HUES6 (cell line): Measurements from ENCODE around the gene EPHA1.

Source experiments
- H3K27ac ChIP-seq: 2 replicates; pipeline ENCODE4 v1.7.0; 2013; ENCODE audit warnings: low read depth, mild to moderate bottlenecking, low read length, inconsistent platforms
- H3K27me3 ChIP-seq: 2 replicates; pipeline ENCODE4 v1.6.1; 2013; ENCODE audit warnings: low read length; ENCODE audit not compliant: control insufficient read depth, insufficient read depth
- H3K36me3 ChIP-seq: 2 replicates; pipeline ENCODE4 v1.6.1; 2013; ENCODE audit warnings: low read length; ENCODE audit not compliant: control insufficient read depth, insufficient read depth
- H3K4me1 ChIP-seq: 2 replicates; pipeline ENCODE4 v1.6.1; 2013; ENCODE audit warnings: low read length; ENCODE audit not compliant: control insufficient read depth, insufficient read depth
- H3K4me3 ChIP-seq: 2 replicates; pipeline ENCODE4 v1.5.1; 2013; ENCODE audit warnings: low read depth, low read length
- H3K9ac ChIP-seq: one replicate; pipeline ENCODE4 v1.6.1; 2013; ENCODE audit warnings: mild to moderate bottlenecking, low read length
- H3K9me3 ChIP-seq: 2 replicates; pipeline ENCODE4 v1.6.1; 2013; ENCODE audit warnings: low read depth, low read length; ENCODE audit not compliant: control insufficient read depth, insufficient read depth

The EPHA1 gene

DNA sequence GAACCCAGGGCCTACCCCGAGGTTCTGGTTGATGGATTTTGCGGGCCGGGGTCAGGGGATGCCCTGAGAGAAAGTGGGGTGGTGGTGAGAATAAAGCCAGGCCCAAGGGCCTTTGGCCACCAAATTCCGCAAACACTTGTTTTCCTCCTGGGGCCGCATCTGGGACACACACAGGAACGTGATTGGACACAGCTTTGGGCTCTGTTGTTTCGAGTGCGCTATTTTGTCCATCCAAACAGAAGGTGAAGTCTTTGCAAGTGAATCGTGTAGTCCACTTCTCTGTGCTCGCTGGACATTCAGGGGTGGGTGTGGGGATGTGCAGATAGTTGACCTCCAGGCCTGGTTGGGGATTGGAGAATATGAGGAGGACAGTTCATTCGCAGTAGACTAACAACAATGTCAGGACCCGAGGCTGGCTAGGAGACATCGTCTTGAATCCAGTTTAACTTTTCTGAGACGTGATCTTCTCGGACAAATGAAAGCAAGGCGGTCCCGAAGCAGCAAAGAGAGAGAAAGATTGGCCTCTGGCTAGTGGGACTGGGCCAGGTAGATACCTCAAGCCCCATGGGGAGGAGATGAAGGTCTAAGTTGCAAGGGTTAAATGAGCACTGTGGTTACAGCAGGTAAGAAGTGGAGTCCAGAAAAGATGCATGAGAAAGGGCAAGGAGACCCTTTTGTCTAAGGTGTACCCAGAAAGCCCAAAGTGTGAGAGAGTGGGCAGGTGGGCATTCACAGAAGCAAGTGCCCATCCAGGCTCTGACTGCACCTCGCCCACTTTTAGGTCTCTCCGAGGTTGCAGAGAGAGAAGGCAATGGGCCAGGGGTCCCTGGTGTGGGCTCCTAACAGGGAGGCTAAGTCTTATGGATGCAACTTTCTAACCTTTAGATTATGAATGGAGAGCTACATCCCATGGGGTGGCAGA lies 45.4 kb downstream of the EPHA1 start:
- H3K36me3 ChIP-seq: peaks cover 9% of the 10 kb centered on the region; the same call in 1 of the 2 replicates
- H3K9ac ChIP-seq: no peak overlapping the region
- peaks cover 54% of the 10 kb centered on the region for H3K27me3 ChIP-seq
- peak overlapping the region; percentile 64 for H3K4me3 ChIP-seq
- peaks cover 19% of the 10 kb centered on the region for H3K4me1 ChIP-seq
- no peaks in the 10 kb centered on the region for H3K9me3 ChIP-seq
- no peak overlapping the region for H3K27ac ChIP-seq

DNA sequence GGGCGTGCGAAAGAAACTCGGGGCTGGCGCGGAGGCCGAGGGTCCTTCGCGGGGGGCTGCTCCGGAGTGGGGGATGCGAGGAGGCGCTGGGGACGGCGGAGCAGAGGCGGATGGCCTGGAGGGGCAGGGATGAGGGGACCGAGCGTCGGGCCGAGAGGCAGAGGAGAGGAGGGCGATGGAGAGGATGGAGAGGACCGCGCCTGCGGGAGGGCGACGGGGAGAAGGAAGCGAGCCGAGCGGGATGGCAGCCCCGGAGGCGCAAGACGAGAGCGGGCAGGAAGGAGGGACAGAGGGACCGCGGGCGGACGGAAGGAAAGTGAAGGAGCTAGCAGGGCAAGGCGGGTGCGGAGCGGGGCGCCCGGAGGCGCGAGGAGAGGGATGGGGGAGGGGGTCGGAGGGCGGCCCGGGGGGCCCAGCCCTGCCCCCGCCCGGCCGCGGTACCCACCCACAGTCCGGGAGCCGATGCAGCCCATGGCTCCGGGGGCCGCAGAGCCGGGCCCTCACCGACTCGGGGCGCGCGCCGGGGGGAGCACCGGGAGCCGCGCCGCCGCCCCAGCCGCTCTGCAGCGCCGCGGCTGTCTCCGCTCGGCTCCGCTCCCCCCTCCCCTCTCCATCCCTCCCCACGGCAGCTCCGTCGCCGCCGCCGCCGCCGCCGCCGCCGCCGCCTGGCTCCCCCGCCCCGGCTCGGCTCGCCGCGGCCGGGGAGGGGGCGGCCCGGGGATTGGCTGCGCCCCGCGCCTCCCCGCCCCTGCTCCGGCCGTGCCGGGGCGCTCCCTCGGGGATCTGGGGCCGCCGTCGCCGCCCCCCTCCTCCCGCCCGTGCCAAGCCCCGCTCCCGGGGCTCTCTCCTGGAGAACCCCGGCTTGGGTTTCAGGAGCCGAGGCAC lies 46.3 kb downstream of the EPHA1 start, which contains the start of gene FAM131B:
TSS of gene FAM131B (minus strand) at position 583 of the 885 bp plus-strand sequence. CDS start at position 473, 110 bp downstream.
- Histone ChIP-seq H3K27me3 (peaks cover 54% of the 10 kb centered on the region), H3K4me3 (peak within 1 kb of the TSS; percentile 98), H3K9ac (peak within 1 kb of the TSS; percentile 58), H3K9me3 (no peaks in the 10 kb centered on the region), H3K36me3 (peaks cover 9% of the 10 kb centered on the region; the same call in 1 of the 2 replicates), H3K27ac (no peak within 1 kb of the TSS), H3K4me1 (peaks cover 17% of the 10 kb centered on the region)

DNA sequence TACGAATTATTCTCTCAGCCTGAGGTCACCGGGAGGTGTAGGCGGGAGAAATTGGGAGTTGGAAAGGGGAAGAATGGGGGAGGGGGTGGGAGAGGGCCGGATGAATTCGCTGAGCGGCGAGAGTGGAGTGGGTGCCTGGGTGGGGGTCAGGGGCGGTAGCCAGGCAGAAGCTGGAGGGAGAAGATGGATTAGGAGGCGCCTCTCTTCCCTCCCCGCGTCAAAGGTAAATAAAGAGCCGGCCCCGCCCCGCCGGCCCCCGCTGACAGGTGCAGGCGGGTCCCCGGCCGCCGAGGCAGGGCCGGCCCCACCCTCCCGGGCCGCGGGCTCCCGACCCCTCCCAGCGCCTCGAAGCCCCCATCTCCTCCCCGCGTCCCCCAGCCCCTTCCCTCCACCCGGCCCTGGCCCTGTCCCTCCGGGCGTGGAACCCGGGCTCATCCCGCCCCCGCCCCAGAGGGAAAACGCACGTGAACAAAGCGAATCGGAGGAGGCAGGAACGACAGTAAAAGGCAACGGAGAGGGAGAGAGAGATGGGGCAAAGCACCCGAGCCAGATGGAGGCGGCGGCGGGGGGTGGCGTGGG lies 47.0 kb downstream of the EPHA1 start:
- H3K27ac ChIP-seq: no peak overlapping the region
- peak overlapping the region; percentile 98 for H3K4me3 ChIP-seq
- peaks cover 15% of the 10 kb centered on the region; the same call in 1 of the 2 replicates for H3K36me3 ChIP-seq
- peaks cover 54% of the 10 kb centered on the region for H3K27me3 ChIP-seq
- H3K9ac ChIP-seq: no peak overlapping the region
- H3K4me1 ChIP-seq: peaks cover 17% of the 10 kb centered on the region
- no peaks in the 10 kb centered on the region for H3K9me3 ChIP-seq

DNA sequence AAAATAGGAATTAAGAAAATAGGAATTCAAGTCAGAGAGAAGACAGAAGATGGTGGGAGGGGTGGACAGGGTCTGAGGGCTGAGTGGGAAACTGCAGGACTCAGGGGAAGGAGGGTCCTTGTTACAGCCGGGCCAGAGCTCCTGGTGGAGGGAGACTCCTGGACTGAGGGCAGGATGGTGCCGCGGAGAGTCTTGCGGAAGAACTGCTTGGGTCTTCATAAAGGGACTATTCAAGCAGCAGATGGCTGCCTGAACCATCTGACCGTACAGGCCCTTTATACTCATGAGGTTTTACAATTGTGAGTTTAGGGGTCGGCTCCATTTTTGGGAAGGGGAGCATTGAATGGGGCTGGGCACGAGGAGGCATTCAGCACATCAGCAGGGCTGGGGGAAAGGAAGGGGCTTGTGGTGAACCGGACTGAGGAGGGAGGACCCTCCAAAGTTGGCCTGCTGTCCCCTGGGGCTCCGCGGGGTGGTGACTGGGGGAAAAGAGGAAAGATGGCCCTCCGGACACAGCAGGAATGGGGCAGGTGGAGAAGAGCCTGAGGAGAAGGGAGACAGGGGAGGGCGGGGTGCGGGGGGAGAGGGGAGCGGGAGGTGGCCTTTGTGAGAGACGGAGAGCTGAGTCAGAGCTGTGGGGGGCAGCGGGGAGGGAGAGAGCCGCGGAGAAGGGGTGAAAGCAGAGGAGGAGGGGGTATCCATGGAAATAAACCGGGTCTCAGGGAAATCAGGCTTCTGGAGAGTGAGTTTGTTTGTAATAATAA lies 47.7 kb downstream of the EPHA1 start:
- H3K9ac ChIP-seq: no peak overlapping the region
- peaks cover 54% of the 10 kb centered on the region for H3K27me3 ChIP-seq

DNA sequence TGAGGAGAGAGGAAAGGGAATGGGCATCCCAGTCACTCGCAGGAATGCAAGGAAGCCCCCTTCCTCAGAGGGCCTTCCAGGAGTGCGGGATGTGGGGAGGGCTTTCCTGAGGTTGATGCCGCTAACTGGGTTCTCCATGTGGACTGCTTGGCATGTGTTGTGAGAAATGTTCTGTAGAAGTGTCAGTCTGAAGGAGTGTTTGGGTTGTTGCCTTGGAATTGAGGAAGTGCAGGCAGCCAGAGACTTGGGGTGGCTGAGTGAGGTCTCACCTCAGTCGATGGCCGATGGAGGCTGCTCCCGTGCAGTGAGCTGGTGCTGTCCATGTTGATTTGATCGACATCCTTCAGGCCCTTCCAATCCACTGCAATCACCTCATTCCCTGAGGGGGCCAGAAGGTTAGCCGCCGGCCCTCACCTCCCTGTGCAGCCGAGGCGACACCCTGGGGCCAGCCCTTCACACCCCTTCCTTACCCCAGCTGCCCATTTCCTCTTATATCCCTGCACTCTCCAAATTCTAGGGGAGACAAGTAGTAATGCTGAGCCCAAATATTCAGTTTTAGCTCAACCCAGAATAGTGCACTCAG lies 48.8 kb downstream of the EPHA1 start:
- H3K27ac ChIP-seq: no peak overlapping the region
- peaks cover 17% of the 10 kb centered on the region for H3K4me1 ChIP-seq
- H3K9ac ChIP-seq: no peak overlapping the region
- no peaks in the 10 kb centered on the region for H3K9me3 ChIP-seq
- no peak overlapping the region for H3K4me3 ChIP-seq
- H3K36me3 ChIP-seq: peaks cover 27% of the 10 kb centered on the region; the same call in 1 of the 2 replicates
- peaks cover 46% of the 10 kb centered on the region for H3K27me3 ChIP-seq

More for the DNA sequence above, 47.7 kb downstream of the EPHA1 start:
- Histone ChIP-seq H3K4me1 (peaks cover 17% of the 10 kb centered on the region), H3K27ac (no peak overlapping the region), H3K4me3 (peak overlapping the region; percentile 98), H3K9me3 (no peaks in the 10 kb centered on the region), H3K36me3 (peaks cover 22% of the 10 kb centered on the region; the same call in 1 of the 2 replicates)

DNA sequence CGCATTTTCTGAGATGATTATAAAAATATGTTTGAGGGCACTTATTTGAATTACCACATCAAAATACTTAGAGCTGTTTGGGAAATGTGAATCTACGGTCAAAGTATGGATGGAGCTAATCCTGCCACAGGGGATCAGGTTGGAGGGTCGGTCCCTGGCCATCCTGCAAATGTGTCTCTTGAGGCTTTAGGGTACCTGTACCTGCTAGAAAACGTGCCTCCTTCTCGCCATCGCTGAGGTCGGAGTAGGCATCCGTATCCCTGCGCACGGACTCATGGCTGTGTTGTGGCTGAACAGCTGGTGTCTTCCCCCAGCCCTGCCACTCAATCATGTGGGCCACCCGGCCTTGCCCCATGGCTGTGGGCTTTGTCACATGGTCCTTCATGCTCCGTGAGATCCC lies 50.0 kb downstream of the EPHA1 start:
- H3K27me3 ChIP-seq: peaks cover 34% of the 10 kb centered on the region
- no peak overlapping the region for H3K27ac ChIP-seq
- H3K4me1 ChIP-seq: peaks cover 17% of the 10 kb centered on the region
- H3K36me3 ChIP-seq: peaks cover 27% of the 10 kb centered on the region; the same call in 1 of the 2 replicates
- no peaks in the 10 kb centered on the region for H3K9me3 ChIP-seq
- H3K4me3 ChIP-seq: no peak overlapping the region
- no peak overlapping the region for H3K9ac ChIP-seq

DNA sequence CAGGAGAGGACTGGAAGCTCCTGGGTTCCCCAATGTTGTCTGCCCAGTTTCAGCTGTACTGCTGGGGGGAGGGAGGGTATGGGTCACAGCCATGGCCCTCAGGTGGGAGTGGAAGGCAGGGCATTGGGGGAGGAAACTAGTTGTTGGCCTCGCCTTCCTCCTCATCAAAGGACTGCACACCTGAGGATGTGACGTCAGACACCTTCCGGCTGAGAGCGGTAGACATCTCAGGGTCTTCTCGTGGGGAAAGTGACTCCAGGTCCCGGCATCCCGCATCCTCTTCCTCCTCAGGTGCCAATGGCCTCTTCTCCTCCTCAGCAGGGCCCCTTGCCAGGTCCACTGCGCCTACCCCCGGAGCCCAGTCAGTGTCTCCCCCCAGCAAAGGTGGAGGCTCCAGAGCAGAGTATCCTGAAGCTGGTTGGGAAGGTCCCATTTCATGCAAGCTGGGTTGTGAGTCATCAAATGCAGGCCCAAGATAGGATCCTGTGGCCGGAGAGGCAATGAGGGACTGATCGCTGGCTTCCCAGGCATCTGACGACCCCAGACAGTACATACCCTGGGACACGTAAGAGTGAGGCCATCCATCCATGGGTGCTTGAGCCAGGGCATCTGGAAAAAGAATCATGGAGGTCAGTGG lies 52.1 kb downstream of the EPHA1 start:
- no peak overlapping the region for H3K27ac ChIP-seq
- peaks cover 21% of the 10 kb centered on the region; the same call in 1 of the 2 replicates for H3K27me3 ChIP-seq
- peaks cover 14% of the 10 kb centered on the region for H3K4me1 ChIP-seq
- peaks cover 27% of the 10 kb centered on the region; the same call in 1 of the 2 replicates for H3K36me3 ChIP-seq
- H3K4me3 ChIP-seq: no peak overlapping the region
- H3K9me3 ChIP-seq: no peaks in the 10 kb centered on the region
- no peak overlapping the region for H3K9ac ChIP-seq

DNA sequence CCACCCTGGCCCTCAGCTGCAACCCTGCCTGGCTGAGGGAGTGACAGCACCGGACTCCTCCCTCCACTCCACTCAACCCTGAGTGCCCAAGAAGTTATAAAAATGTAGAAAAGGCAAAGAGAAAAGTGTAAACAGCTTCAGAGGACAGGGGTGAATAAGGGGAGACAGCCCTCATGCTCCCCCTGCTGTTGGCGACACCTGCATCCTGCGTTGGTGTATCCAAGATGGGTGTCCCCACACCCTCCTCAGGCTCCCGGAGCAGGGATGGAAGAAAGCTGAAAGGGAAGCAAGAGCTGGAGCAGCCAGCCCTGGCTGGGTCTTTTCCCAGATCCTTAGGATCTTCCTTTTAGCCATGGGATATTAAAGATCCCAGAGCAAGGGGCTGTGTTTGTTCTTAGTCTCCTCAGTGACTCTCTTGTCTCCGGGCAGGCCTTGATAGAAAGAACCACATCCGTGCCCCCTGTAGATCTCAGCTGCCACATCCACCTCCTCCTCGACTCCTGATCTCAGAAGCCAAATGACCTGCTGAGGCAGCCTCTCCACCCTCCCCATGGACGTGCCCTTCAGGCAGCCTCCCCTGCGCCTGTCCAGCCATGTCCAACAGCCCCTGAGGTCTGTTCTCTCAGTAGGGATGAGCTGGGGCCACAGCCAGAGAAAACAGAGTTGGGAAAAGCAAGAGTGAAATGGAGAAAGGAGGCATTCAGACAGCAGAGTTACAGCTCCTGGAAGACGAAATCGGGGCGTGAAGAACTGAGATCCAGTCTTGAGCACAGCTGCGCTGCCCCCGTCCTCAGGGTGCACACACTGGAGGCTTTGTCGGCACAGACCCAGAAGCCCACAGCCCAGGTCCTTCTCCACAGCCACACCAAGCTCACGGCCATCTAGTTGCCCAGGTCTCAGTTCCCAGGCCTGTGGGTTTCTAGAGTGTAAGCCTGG lies 52.9 kb downstream of the EPHA1 start:
- no peaks in the 10 kb centered on the region for H3K9me3 ChIP-seq
- peaks cover 10% of the 10 kb centered on the region for H3K4me1 ChIP-seq
- no peak overlapping the region for H3K27ac ChIP-seq
- no peak overlapping the region for H3K9ac ChIP-seq
- H3K36me3 ChIP-seq: peaks cover 27% of the 10 kb centered on the region; the same call in 1 of the 2 replicates
- peaks cover 13% of the 10 kb centered on the region; the same call in 1 of the 2 replicates for H3K27me3 ChIP-seq
- H3K4me3 ChIP-seq: no peak overlapping the region

DNA sequence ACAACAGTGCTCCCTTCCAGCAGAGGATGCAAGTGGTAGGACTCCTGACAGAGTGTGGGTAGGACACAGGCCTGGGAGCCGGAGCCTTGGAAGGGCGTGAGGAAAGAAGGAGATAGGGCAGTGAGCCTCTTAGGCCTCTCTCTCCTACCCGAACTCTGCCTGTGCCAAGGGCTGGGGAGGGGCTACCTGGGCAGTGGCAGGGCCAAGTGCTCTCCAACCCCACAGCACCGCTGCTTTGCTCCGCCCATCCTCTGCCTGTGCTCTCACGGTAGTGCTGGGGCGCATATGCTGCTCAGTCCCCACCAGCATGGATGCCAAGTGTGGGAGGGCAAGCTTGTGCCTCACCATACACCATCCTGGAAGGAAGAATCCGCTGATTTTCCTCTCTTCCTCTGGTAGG lies 53.7 kb downstream of the EPHA1 start:
- H3K27ac ChIP-seq: no peak overlapping the region
- peaks cover 6% of the 10 kb centered on the region; the same call in 1 of the 2 replicates for H3K27me3 ChIP-seq
- H3K4me1 ChIP-seq: peaks cover 4% of the 10 kb centered on the region; the same call in 1 of the 2 replicates
- H3K4me3 ChIP-seq: no peak overlapping the region
- H3K36me3 ChIP-seq: peaks cover 27% of the 10 kb centered on the region; the same call in 1 of the 2 replicates
- H3K9me3 ChIP-seq: no peaks in the 10 kb centered on the region
- no peak overlapping the region for H3K9ac ChIP-seq
